ENCODE data around the gene STX1B.
"Not testable (repeated sequence)": the region's sequence is repeated elsewhere in the genome, so short reads cannot be mapped to it uniquely, and the experiment has no call there.

Gene STX1B

DNA sequence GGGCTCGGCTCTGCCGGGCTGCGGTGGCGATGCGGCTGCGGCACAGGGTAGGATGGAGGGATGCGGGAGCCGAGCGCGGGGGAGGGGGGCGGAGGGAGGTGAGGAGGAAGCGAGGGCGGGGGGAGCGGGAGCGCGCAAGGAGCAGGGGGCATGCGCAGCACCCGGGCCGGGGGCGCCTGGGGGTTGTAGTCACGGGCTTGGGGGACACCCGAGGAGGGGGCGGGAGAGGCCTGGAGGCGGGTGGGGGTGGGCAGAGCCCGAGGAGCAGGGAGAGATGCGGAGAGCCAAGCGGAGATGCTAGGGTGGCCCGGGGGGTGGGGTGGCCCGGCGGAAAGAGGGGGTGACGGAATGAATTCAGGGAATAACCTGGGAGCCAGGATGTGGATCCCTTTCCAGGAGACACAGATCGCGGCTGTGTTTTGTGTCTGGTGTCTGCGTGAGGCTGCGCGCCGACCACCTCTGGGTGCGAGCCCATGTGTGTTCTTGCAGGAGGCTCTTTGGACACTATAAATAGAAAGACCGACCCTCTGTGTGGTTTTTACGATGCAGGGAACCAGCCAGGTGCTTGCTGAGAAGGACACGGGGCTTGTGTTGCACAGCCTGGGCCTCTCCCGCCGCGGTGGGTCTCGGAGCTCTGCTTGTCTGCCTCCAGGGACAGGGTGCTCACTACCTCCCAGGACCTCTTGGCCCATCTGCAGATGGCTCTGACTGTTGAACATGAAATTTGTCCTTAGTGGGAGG is at the start of gene STX1B:
TSS of gene STX1B (minus strand) at position 54 of the 741 bp plus-strand sequence. CDS start 242 bp downstream, outside the sequence.
- DNase-seq (ENCODE audit: low read depth in 2 of 2), result peak; percentile 44 to 52

- DNase-seq (ENCODE audit: low read depth in 2 of 2), result no peak
Observed at GRCh38 chr16:31055613-31056012, 45.2 kb upstream of the STX1B start.

GRCh38 chr16:31052114-31052513 is 41.7 kb upstream of the STX1B start:
- no peak for DNase-seq (ENCODE audit: low read depth in 2 of 2)

DNA sequence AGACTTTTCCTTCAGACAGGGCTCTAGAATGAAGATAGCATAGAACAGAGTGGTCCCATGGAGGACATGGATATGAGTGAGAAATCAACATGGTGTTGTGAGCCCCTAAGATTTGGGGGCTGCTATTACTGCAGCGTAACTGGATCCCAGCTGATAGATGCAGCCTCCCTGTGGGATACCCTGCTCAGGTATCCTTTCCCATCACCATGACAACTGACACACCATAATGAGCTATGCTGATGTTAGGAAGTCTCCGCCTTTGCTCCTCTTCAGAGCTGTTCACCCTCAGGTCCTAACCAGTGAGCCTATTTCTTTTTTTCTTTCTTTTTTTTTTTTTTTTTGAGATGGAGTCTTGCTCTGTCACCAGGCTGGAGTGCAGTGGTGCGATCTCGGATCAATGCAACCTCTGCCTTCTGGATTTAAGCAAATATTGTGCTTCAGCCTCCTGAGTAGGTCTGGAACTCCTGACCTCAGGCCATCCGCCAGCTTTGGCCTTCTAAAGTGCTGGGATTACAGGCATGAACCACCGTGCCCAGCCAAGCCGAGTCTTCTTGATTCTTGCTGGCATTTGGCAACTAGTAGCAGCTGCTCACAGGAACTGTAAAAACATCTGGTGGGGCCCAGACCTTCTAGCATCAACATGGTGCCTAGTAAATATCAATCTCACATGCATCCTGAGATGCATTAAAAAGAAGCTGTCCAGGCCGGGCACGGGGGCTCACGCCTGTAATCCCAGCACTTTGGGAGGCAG is 40.0 kb upstream of the STX1B start:
- DNase-seq (ENCODE audit: low read depth in 2 of 2), result no peak

- DNase-seq (ENCODE audit: low read depth in 2 of 2), result no peak
Observed at GRCh38 chr16:31043898-31044481, 33.6 kb upstream of the STX1B start.

- no peak for DNase-seq (ENCODE audit: low read depth in 2 of 2)
Observed at GRCh38 chr16:31043352-31043751, 32.9 kb upstream of the STX1B start.

DNA sequence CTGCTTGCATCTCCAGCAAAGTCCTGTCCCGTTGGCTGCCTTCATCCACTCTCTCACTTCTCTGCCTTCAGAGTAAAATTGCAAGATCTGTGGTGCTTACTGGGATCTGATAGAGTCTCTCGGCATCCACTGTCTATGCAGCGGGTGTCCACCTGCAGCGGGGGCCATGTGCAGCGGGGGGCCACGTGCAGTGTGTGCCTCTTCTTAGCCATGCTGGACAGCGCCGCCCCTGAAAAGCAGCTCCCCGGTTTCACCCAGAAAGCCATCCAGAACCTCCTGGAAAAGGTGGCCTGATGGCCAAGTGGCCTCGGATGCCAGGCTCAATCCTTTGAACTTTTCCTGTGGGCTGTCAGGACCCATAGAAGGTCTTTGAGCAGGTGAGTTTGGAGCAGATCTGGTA is 32.4 kb upstream of the STX1B start:
- DNase-seq (ENCODE audit: low read depth in 2 of 2), result no peak

- DNase-seq (ENCODE audit: low read depth in 2 of 2), result no peak
Observed at GRCh38 chr16:31038993-31039392, 28.6 kb upstream of the STX1B start.

GRCh38 chr16:31036691-31037090 is 26.3 kb upstream of the STX1B start:
- no peak for DNase-seq (ENCODE audit: low read depth in 2 of 2)

DNA sequence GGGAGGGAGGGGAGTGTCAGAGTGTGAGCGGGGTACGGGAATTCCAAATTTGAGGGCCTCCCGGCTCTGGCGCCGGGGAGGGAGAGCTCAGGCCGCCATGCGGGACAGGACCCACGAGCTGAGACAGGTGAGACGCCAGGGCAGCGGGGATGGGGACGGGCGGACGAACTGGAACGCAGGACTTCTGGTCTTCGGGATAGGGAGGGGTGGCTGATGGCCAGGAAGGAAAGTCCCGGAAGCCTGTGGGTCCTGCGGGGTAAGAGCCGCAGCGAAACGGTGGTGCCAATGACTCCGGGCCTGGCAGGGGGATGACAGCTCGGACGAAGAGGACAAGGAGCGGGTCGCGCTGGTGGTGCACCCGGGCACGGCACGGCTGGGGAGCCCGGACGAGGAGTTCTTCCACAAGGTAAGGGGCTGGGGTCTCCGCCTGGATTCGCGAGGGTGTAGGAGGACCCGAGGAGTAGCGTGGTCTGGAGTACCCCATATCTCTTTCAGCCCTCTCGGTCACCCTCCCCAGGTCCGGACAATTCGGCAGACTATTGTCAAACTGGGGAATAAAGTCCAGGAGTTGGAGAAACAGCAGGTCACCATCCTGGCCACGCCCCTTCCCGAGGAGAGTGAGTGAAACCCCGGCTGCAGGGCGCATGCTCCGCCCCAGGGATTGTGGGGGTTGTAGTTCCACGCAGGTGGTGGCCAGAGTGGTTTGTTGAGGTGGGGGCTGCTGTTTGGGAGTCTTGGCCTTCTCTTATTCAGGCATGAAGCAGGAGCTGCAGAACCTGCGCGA is 23.5 kb upstream of the STX1B start:
- DNase-seq (ENCODE audit: low read depth in 2 of 2), result peak; percentile 77 to 83

GRCh38 chr16:31032736-31033708 is 22.6 kb upstream of the STX1B start, which contains the start of gene STX4:
TSS of gene STX4 (plus strand) at chr16:31033558. CDS start at chr16:31033806, 248 bp downstream.
- DNase-seq (ENCODE audit: low read depth in 2 of 2), result peak; percentile 93 to 94

- DNase-seq (ENCODE audit: low read depth in 2 of 2), result no peak
Observed at GRCh38 chr16:31031276-31031675, 20.8 kb upstream of the STX1B start.

DNA sequence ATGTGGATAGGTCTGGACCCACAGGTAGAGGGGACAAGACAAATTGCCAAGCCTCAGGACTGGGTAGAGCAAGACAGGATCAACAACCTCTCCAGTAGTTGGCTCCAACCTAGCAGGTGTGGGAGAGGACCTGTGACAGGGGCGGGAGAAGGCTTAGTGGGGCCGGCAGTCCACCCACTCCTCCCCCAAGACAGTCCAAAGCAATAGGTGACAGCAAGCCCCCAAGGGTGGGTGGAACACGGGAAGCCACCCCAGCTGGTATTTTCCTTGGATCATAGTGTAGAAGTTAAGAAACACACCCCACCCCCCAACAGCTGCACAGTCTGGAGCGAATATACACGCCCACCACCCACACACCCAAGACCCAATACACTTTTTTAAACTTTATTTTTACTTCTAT is 18.8 kb upstream of the STX1B start:
- DNase-seq (ENCODE audit: low read depth in 2 of 2), result no peak

- DNase-seq (ENCODE audit: low read depth in 2 of 2), result no peak
Observed at GRCh38 chr16:31025339-31025738, 14.9 kb upstream of the STX1B start.

DNA sequence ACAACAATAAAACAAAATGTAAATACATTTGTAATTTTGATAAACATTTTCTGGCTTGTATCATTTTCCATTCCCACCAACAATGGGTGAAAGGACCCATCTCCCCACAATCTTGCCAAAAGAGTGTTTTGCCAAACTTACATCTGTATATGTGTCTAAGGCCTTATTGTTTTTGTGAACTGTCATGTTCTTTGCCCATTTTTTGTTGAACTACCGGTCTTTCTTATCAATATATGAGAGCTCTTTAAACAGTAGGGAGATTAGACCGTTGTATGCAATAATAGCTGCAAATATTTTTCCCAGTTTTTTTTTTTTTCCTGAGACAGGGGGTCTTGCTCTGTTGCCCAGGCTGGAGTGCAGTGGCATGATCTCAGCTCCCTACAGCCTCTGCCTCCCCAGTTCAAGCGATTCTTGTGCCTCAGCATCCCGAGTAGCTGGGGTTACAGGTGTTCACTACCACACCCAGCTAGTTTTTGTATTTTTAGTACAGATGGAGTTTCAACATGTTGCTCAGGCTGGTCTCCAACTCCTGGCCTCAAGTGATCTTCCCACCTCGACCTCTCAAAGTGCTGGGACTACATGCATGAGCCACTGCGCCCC is 13.3 kb upstream of the STX1B start:
- no peak for DNase-seq (ENCODE audit: low read depth in 2 of 2)

GRCh38 chr16:31023252-31023602 is 12.8 kb upstream of the STX1B start:
- no peak for DNase-seq (ENCODE audit: low read depth in 2 of 2)

GRCh38 chr16:31022544-31023251 is 12.3 kb upstream of the STX1B start:
- DNase-seq (ENCODE audit: low read depth in 2 of 2), result no peak

DNA sequence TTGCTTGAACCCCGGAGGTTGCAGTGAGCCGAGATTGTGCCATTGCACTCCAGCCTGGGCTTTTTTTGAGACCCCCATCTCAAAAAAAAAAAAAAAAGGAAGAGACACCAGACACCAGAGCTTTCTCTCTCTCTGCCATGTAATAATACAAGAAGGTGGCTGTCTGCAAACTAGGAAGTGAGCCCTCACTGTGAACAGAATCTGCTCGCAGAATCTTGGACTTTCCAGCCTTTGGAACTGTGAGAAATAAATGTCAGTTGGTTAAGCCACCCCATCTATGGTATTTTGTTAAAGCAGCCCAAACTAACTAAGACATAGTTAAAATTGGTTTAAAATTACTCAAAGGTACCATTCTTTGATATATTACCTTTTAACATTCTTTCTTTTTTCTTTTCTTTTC is 10.1 kb upstream of the STX1B start:
- DNase-seq (ENCODE audit: low read depth in 2 of 2), result no peak

DNA sequence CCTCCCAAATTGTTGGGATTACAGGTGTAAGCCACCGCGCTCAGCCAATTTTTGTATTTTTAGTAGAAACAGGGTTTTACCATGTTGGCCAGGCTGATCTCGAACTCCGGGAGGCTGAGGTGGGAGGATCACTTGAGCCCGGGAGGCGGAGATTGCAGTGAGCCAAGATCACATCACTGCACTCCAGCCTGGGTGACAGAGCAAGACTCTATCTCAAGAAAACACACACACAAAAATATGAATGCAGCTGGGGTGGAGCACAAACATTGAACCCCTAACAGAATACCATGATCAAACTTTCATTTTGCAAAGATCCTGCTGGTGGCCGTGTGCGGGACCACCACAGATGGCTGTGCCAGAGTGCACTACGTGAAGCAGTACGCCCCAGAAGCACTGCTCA is 7.3 kb upstream of the STX1B start:
- not testable (repeated sequence) for DNase-seq (ENCODE audit: low read depth in 2 of 2)

GRCh38 chr16:31016018-31016417 is 5.6 kb upstream of the STX1B start:
- DNase-seq (ENCODE audit: low read depth in 2 of 2), result no peak
